Chondrocyte (in vitro differentiated cells): ENCODE results near the gene SLC9A4. TPM values are rescaled to one million over a fixed set of nuclear protein-coding genes. Genes with fewer than 3 reads are reported as not detected.

Experiments
- DNase-seq: peaks from one replicate; pipeline ENCODE4 v3.0.0; 2021; ENCODE audit warnings: mixed read lengths, low spot score
- H3K27ac Mint-ChIP-seq: one replicate; pipeline ENCODE4 v1.8.0; 2021; ENCODE audit warnings: mild to moderate bottlenecking, moderate library complexity, mixed read lengths; ENCODE audit not compliant: unreplicated experiment
- H3K27me3 Mint-ChIP-seq: 2 replicates; pipeline ENCODE4 v1.8.0; 2021; ENCODE audit warnings: low read depth, mixed read lengths
- H3K36me3 Mint-ChIP-seq: 2 replicates; pipeline ENCODE4 v1.8.0; 2021; ENCODE audit warnings: low read depth, mixed read lengths
- H3K4me1 Mint-ChIP-seq: 2 replicates; pipeline ENCODE4 v1.8.0; 2021; ENCODE audit warnings: low read depth, mild to moderate bottlenecking, mixed read lengths
- H3K4me3 Mint-ChIP-seq: one replicate; pipeline ENCODE4 v1.8.0; 2021; ENCODE audit warnings: mild to moderate bottlenecking, moderate library complexity, mixed read lengths; ENCODE audit not compliant: unreplicated experiment
- H3K9me3 Mint-ChIP-seq: 2 replicates; pipeline ENCODE4 v1.8.0; 2021; ENCODE audit warnings: low read depth, mixed read lengths
- long read RNA-seq: library from polyadenylated mRNA; stranded (forward); transcript quantifications from one replicate; pipeline ENCODE4 v2.0.0, GENCODE V29; 2021
- total RNA-seq: library from RNA; stranded (reverse); gene quantifications from 3 replicates; pipeline ENCODE4 v1.2.1, GENCODE V29; 2021
- TF ChIP-seq, protein P1 (sequence below): fragments of 200-600 bp; sonication (generic); IDR thresholded peaks from 2 replicates; pipeline ENCODE4 v1.5.0; 2021; ENCODE audit warnings: antibody characterized with exemption, mild to moderate bottlenecking, moderate library complexity

Gene SLC9A4, protein sequence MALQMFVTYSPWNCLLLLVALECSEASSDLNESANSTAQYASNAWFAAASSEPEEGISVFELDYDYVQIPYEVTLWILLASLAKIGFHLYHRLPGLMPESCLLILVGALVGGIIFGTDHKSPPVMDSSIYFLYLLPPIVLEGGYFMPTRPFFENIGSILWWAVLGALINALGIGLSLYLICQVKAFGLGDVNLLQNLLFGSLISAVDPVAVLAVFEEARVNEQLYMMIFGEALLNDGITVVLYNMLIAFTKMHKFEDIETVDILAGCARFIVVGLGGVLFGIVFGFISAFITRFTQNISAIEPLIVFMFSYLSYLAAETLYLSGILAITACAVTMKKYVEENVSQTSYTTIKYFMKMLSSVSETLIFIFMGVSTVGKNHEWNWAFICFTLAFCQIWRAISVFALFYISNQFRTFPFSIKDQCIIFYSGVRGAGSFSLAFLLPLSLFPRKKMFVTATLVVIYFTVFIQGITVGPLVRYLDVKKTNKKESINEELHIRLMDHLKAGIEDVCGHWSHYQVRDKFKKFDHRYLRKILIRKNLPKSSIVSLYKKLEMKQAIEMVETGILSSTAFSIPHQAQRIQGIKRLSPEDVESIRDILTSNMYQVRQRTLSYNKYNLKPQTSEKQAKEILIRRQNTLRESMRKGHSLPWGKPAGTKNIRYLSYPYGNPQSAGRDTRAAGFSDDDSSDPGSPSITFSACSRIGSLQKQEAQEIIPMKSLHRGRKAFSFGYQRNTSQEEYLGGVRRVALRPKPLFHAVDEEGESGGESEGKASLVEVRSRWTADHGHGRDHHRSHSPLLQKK
- total RNA-seq = not detected in 3 replicates
- long read RNA-seq = 0 reads

DNA sequence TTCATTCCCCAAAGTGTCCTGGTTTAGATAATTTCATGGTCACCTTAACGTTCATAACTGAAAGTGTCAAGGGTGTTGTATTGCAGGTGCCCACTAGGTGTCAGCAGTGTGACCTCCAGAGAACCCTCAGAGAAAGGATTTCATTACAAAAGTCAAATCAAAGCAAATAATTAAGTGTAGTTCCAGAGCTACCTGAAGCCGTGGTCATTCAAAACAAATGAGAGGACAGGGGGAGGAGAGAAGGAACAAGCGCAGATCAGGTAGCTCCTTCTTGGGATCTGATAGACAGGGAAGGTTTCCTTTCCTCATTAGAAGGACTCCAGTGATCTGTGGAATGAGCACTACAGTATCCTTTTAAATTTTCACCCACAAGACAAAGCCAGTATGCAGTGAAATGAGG lies at the start of gene SLC9A4:
TSS of gene SLC9A4 (plus strand) at position 207 of the 400 bp plus-strand sequence. CDS start 534 bp downstream, outside the sequence.
- Mint-ChIP-seq H3K27ac (no peak within 1 kb of the TSS), H3K36me3 (no peaks in the 10 kb centered on the region), H3K9me3 (peaks cover 17% of the 10 kb centered on the region), H3K4me1 (no peaks in the 10 kb centered on the region), H3K27me3 (peaks cover 53% of the 10 kb centered on the region), H3K4me3 (no peak within 1 kb of the TSS)
- TF ChIP-seq, protein P1, sequence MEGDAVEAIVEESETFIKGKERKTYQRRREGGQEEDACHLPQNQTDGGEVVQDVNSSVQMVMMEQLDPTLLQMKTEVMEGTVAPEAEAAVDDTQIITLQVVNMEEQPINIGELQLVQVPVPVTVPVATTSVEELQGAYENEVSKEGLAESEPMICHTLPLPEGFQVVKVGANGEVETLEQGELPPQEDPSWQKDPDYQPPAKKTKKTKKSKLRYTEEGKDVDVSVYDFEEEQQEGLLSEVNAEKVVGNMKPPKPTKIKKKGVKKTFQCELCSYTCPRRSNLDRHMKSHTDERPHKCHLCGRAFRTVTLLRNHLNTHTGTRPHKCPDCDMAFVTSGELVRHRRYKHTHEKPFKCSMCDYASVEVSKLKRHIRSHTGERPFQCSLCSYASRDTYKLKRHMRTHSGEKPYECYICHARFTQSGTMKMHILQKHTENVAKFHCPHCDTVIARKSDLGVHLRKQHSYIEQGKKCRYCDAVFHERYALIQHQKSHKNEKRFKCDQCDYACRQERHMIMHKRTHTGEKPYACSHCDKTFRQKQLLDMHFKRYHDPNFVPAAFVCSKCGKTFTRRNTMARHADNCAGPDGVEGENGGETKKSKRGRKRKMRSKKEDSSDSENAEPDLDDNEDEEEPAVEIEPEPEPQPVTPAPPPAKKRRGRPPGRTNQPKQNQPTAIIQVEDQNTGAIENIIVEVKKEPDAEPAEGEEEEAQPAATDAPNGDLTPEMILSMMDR = peak; percentile 98
- DNase-seq = no peak

DNA sequence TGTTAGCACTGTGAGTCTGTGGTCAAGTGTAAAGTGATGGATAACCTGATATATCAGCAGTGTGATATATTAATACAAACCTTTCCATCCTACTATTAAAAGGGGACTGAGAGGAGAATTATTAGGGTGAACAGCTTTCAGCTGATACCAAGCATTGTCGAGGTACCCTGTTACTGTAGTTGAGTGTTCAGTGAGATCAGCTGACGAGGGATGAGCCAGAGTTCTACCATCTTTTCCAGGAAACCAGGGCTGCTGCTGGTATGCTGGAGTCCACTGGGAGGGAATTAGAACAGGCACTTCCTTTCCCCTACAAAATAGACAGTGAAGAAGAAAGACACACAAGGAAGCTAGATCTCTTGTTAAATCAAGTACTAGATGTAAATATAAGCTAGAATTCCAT lies 49.7 kb upstream of the SLC9A4 start:
- Mint-ChIP-seq H3K27me3 (peaks cover 52% of the 10 kb centered on the region), H3K4me3 (no peak overlapping the region), H3K36me3 (no peaks in the 10 kb centered on the region), H3K9me3 (peaks cover 6% of the 10 kb centered on the region), H3K27ac (no peak overlapping the region), H3K4me1 (no peaks in the 10 kb centered on the region)
- no peak for DNase-seq
- TF ChIP-seq, protein P1 = no peak

DNA sequence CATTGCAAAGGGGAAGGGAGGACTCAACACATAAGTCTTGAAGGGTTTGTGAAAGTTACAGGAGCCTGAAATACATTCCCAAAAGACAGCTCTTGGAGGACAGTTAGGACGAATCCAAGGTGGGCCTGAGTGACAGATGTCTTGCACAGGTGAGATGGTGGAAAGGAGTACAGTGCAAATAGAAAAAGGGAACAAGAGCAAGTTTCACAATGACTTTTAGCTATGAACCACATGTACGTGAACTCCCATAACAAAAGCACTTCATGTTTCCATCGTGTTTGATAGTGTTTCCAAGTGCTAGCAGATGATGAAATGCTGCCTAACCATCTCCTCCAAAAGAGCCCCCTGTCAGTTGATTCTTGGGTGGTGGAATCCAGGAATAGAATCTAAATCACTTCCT lies 48.3 kb upstream of the SLC9A4 start:
- Mint-ChIP-seq H3K36me3 (no peaks in the 10 kb centered on the region), H3K4me1 (no peaks in the 10 kb centered on the region), H3K27ac (no peak overlapping the region), H3K27me3 (peaks cover 59% of the 10 kb centered on the region), H3K4me3 (no peak overlapping the region), H3K9me3 (peaks cover 6% of the 10 kb centered on the region)
- TF ChIP-seq, protein P1 = no peak
- no peak for DNase-seq

DNA sequence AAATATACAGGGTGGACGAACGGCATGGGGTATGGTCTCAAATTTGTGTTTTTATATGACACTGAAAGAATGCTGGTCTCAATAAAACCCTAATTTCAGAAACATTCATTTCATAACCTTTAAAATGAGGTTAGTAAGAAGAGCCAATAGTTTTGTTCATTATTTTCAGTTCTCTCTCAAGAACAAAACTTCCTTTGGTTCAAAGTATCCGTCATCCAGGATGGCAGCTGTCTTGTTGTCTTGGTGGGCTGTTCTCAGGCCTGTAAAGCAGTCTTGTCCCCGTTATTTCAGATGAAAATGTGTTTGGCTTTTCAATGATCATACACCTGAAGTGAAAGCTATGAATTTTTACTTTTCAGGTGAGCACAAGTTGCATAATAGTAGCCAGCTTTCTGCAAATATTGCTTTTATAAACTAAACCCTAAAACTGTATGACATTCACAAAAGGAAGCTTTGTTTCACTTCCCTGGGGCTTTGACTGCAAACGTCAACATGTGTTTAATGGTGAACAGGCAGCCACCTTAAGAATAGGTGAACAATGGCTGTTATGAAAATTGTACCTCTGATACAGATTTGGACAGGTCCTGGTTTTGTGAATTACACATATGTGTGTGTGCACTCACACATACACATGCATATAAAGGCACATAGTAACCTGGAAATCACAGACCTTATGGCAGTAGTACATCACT lies 47.4 kb upstream of the SLC9A4 start:
- Mint-ChIP-seq H3K4me1 (no peaks in the 10 kb centered on the region), H3K9me3 (peaks cover 6% of the 10 kb centered on the region), H3K27ac (no peak overlapping the region), H3K36me3 (no peaks in the 10 kb centered on the region), H3K27me3 (peaks cover 65% of the 10 kb centered on the region), H3K4me3 (no peak overlapping the region)
- TF ChIP-seq, protein P1 = no peak
- DNase-seq = no peak

DNA sequence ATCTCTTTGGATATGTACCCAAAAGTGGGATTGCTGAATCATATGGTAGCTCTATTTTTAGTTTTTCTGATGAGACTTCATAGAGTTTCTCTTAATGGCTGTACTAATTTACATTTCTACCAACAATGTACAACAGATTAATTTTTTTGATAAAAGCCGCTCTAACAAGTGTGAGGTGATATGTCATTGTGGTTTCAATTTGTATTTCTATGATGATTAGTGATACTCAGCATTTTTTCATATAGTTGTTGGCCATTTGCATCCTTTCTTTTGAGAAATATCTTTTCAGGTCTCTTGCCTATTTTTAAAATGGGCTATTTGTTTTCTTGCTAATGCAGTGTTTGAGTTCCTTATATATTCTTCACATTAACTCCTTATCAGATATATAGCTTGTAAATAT lies 45.8 kb upstream of the SLC9A4 start:
- no peak overlapping the region for H3K4me3 Mint-ChIP-seq
- H3K36me3 Mint-ChIP-seq = no peaks in the 10 kb centered on the region
- no peak overlapping the region for H3K27ac Mint-ChIP-seq
- peaks cover 6% of the 10 kb centered on the region for H3K9me3 Mint-ChIP-seq
- no peaks in the 10 kb centered on the region for H3K4me1 Mint-ChIP-seq
- no peak for DNase-seq
- TF ChIP-seq, protein P1 = no peak
- peaks cover 55% of the 10 kb centered on the region for H3K27me3 Mint-ChIP-seq
